Stimulated activated CD4-positive, alpha-beta T cell treated with anti-CD3 and anti-CD28 coated beads, TNF-alpha, amount 100 ng/mL, for 24 hours (primary cell): Measurements from ENCODE around the gene HS3ST4.
A peak's percentile ranks its signal among the peaks of the same experiment; 100 is the strongest.

Source experiments
- DNase-seq, 3 experiments: peaks; one replicate each; pipeline ENCODE4 v3.0.0-alpha.2; 2020; ENCODE audit warnings: low read depth in 3 of 3

HS3ST4 gene

DNA sequence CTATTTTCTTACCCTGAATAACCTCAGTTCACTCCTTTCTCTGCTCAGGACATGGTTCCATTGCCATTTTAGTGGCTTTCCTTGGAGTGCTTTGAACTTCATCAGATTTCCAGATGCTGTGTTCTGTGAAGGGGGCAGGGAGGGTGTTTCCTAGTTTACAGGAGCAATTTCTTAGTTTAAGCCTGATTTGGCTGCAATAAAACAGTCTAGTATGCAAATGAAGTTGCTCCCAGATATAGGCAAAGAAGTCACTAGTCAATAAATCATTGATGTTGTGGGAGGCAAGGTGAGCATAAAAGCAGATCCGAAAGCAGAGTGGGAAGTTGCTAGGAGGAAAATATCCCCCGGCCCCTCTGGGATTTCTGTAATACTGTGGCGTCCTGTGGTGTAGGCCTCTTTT, 202.3 kb downstream of the HS3ST4 start:
- no peak for DNase-seq

- no peak for DNase-seq
Measured at GRCh38 chr16:25895380-25895779, 203.6 kb downstream of the HS3ST4 start.

GRCh38 chr16:25896411-25896810, 204.7 kb downstream of the HS3ST4 start:
- no peak for DNase-seq

DNA sequence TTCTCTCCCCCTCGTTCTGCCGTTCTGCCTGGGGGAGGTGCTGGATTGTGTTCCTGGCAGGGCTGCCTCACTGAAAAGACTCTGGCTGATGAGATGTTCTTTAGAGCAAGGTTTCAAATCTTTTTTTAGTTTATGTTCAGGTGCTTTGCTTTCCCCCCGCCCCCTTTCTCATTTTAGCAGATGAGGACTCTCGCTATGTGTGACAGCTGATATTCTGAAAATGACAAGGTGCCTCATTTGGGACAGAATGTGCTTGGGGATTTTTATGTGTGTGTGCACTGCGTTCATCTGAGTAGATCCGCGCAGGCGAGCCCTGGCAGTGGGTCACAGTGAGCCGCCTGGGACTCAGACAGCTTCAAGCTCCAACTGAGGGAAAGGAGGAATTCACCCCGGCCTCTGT, 205.9 kb downstream of the HS3ST4 start:
- no peak for DNase-seq

DNA sequence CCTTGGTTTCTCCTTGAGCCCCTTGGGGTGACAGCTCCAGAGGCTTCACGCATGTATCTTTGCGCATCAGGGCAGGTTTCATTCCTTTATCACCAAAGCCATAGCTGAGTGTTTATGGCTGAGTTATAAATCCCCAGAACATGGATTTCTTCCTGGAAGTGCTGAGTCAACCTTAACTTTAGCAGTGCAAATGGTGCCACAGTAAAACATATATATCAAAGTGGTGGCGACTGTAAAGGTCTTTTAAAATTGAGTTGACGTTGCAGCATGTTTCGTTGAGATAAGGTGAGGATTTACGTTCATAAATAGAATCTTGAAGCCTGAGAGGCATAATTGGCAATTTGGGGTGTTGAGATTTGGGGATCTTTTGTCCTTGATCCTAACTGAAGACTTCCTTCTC, 214.1 kb downstream of the HS3ST4 start:
- DNase-seq, result no peak

DNA sequence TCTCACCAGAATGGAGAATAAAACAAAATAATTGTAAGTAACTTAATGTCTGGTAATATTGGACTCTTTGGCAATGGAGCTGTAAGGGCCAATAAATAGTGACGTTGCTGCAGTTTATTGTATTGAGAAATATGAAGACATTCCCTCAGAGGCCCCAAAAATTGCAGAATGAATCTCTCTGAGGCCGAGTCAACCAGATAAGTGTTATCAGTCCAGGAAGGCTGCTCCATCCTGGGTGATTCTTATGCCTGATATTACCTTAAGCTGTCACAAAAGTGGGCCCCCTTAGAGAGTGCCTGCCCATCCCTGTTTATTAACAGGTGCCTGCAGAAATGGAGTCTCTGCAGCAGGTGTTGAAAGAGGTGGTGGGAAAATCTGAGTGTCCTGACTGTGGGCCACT, 219.2 kb downstream of the HS3ST4 start:
- no peak for DNase-seq

- DNase-seq, result no peak
Measured at GRCh38 chr16:25912321-25912720, 220.6 kb downstream of the HS3ST4 start.

- DNase-seq, result no peak
Measured at GRCh38 chr16:25914357-25914962, 222.7 kb downstream of the HS3ST4 start.

DNA sequence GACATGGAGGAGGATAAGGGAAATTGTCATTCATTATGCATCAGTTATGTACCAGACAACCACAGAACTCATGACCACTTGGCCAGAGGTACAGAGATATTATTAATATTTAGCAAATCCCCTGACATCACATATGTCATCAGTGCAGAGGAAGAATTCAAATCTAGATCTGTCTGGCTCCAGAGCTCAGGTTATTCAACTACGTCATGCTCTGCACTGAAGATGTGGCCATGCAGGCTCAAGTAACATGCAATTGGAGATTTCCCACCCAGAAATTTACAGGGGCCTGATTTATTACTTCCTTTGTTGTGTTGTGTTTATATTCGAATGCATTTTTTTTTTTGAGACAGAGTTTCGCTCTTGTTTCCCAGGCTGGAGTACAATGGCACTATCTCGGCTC, 224.3 kb downstream of the HS3ST4 start:
- no peak for DNase-seq

GRCh38 chr16:25922438-25922837, 230.7 kb downstream of the HS3ST4 start:
- DNase-seq, result no peak

DNA sequence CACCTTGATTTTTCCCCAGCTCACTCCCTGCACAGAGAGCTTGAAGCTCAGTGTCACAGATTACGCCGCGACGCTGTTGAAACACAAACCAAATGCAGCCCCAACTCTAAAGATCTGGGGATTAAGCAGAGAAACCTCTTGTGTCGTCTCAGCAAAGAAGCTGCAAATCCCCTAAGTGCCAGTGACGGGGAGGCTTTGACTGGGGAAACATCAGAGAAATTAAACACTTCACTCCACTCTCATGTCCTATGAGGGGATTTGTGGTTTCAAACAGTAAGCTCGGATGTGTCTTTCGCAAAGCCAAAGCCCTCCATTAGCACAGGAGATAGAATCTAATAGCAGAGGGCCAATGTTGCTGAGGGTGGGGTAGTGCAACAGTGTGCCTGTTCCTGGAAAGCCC, 233.7 kb downstream of the HS3ST4 start:
- DNase-seq, result no peak

GRCh38 chr16:25931473-25932035, 239.8 kb downstream of the HS3ST4 start:
- DNase-seq, result no peak

DNA sequence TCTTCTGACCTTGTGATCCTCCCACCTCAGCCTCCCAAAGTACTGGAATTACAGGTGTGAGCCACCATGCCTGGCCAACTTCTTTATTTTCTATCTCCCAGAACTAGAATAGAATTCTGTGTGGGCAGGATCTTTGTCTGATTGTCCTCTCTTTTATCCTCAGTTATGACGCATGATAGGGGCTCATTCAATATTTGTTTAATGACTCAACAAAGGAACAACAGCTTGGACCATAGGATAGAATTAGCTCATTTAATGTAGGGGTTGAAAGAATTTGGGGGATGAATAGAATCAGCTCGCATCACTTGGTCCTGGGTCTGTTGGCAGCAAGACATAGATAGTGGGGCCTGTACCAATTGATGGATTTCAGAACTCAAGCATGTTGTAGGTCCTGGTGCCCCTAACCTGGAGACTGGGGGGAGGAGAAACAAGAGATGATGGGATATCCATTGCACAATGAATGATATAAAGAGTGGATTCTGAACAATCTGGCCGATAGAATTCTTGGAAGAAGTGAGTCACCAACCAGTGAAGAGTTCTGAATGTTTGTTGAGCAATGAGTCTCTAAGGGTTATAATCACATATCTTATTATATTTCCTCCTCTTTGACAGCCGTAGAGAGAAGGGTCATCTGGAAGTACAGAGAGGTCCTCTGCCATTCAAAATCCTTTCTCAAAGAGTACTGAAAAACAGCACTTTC, 250.2 kb downstream of the HS3ST4 start:
- DNase-seq, result no peak

DNA sequence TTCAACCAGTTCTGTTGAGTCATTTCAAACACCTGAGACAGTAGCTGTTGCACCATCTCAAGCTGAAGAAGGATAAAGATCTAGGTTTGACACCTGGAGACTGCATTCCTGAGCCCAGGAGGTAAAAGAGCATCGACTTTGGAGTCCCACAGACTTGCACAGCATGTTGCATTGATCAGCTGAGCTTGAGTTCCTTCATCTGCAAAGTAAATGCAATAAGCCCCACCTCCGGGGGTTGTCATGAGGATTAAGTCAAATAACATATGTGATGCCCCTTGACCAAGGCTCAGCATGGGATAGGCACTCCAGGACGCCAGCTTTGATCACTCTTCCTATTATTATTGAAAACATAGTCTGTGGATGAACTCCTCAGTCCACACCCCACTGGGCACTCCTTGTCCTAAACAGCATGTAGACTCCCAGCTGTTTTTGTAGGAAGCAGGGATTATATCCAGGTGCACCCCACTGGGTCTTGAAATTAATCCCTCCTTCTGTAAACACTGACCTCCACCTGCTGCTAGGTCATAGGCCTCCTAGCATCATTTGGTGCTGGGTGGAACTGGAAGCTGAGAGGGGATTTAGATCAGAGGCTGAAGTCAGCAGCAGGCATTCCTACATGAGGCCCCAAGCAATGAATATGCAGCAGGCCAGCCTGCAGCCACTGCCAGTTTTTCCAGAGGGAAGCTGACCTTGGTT, 259.0 kb downstream of the HS3ST4 start:
- DNase-seq, result no peak

DNA sequence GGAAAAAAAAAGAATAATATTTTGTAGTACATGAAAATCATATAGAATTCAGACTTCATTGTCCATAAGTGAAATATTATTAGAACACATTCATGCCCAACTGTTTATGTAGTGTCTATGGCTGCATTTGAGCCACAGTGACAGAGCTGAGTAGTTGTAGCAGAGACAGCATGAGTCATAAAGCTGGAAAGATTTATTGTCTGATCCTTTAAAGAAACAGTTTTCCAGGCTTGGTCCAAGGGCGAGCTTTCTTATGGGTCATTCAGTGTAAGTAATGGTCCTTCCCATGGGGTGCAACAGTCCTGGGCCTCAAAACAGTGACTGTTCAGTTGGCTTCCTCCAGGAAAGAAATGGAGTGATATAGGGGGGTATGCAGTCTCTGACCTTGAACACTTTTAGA, 260.2 kb downstream of the HS3ST4 start:
- no peak for DNase-seq

GRCh38 chr16:25952983-25953382, 261.2 kb downstream of the HS3ST4 start:
- no peak for DNase-seq

- no peak for DNase-seq
Measured at GRCh38 chr16:25957707-25958106, 265.9 kb downstream of the HS3ST4 start.

DNA sequence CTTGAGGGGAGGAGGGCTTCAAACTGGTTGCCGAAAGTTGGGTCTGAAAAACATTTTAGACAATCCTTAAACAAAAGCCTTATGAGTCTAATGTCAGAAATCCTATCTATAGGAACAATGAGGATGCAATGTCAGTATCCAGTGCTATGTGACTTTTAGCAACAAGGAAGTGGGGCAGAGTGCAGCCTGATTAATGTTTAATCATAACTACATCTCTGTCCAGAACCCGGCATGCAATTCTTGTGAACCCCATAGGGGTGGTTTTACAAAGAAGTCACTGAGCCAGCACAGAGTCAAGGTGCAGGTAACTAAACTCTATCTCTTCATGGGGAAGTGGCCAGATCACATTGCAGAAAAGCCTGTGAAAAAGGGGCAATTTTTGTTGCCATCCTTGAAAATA, 267.5 kb downstream of the HS3ST4 start:
- DNase-seq, result no peak

- DNase-seq, result peak in 1 of 3 experiments; percentile 7
Measured at GRCh38 chr16:25966172-25967097, 274.7 kb downstream of the HS3ST4 start.

GRCh38 chr16:25977121-25977520, 285.4 kb downstream of the HS3ST4 start:
- no peak for DNase-seq

DNA sequence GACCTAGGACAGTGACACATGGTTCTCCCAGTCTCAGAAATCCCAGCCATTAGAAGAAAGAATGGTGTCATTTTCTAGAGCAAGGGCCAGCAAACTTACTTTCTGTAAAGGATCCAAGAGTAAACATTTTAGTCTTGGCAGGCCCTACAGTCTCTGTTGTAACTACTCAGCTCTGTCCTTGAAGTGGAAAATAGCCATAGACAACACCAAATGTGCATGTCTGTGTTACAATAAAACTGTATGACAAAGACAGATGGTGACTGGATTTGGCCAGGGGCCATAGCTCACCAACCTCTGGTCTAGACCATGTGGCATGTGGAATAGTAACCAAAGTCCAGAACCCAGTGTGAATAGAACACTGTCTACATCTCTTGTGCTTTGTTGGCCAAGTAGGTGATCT, 286.5 kb downstream of the HS3ST4 start:
- no peak for DNase-seq

- DNase-seq, result no peak
Measured at GRCh38 chr16:25988084-25988483, 296.3 kb downstream of the HS3ST4 start.
